H9 (cell line): ENCODE data around the gene CELF4. TPM values are rescaled to one million over a fixed set of nuclear protein-coding genes. Genes with fewer than 3 reads are reported as not detected.

Experiments used
- DNase-seq: peaks from one replicate; pipeline ENCODE4 v3.0.0-alpha.2; 2017
- H2AFZ ChIP-seq: one replicate; pipeline ENCODE4 v1.6.1; 2013; ENCODE audit warnings: mild to moderate bottlenecking, low read length, control low read depth, moderate library complexity
- H2AK5ac ChIP-seq: 2 replicates; pipeline ENCODE4 v1.6.1; 2013; ENCODE audit warnings: low read length, control low read depth, mixed read lengths; ENCODE audit not compliant: insufficient read length
- H2BK120ac ChIP-seq: one replicate; pipeline ENCODE4 v1.6.1; 2013; ENCODE audit warnings: low read depth, mild to moderate bottlenecking, low read length, control low read depth, inconsistent platforms; ENCODE audit not compliant: poor library complexity, severe bottlenecking
- H2BK12ac ChIP-seq: 2 replicates; pipeline ENCODE4 v1.6.1; 2013; ENCODE audit warnings: low read length, control low read depth, mixed read lengths, low read depth; ENCODE audit not compliant: insufficient read length
- H2BK15ac ChIP-seq: 2 replicates; pipeline ENCODE4 v1.6.1; 2013; ENCODE audit warnings: low read depth, low read length, control low read depth
- H2BK20ac ChIP-seq: one replicate; pipeline ENCODE4 v1.6.1; 2013; ENCODE audit warnings: low read depth, mild to moderate bottlenecking, low read length, control low read depth, inconsistent platforms; ENCODE audit not compliant: poor library complexity, severe bottlenecking
- H2BK5ac ChIP-seq: 2 replicates; pipeline ENCODE4 v1.6.1; 2013; ENCODE audit warnings: low read length, control low read depth, mixed read lengths; ENCODE audit not compliant: insufficient read length
- H3K14ac ChIP-seq: 2 replicates; pipeline ENCODE4 v1.6.1; 2013; ENCODE audit warnings: low read length, control low read depth; ENCODE audit not compliant: insufficient read depth
- H3K18ac ChIP-seq: 2 replicates; pipeline ENCODE4 v1.6.1; 2013; ENCODE audit warnings: low read depth, mild to moderate bottlenecking, mixed read lengths, low read length, control low read depth; ENCODE audit not compliant: insufficient read length
- H3K23ac ChIP-seq: 2 replicates; pipeline ENCODE4 v1.6.1; 2013; ENCODE audit warnings: low read length, control low read depth, mixed read lengths, low read depth; ENCODE audit not compliant: insufficient read length
- H3K23me2 ChIP-seq: 2 replicates; pipeline ENCODE4 v1.6.1; 2013; ENCODE audit warnings: low read depth, mild to moderate bottlenecking, mixed read lengths, low read length, control low read depth; ENCODE audit not compliant: insufficient read length, poor library complexity, severe bottlenecking
- H3K27ac ChIP-seq: 2 replicates; pipeline ENCODE4 v1.5.1; 2013; ENCODE audit warnings: low read length, control low read depth, mixed read lengths, low read depth; ENCODE audit not compliant: insufficient read length
- H3K27me3 ChIP-seq: 2 replicates; pipeline ENCODE4 v1.6.1; 2013; ENCODE audit warnings: low read length, control low read depth, inconsistent platforms; ENCODE audit not compliant: insufficient read depth
- H3K4ac ChIP-seq: 2 replicates; pipeline ENCODE4 v1.6.1; 2013; ENCODE audit warnings: low read depth, mild to moderate bottlenecking, control low read depth, inconsistent platforms, low read length, moderate library complexity
- H3K4me1 ChIP-seq: 2 replicates; pipeline ENCODE4 v1.6.1; 2013; ENCODE audit warnings: low read length, control low read depth, inconsistent platforms; ENCODE audit not compliant: insufficient read depth
- H3K4me2 ChIP-seq: 2 replicates; pipeline ENCODE4 v1.6.1; 2013; ENCODE audit warnings: low read length, control low read depth, mixed read lengths; ENCODE audit not compliant: insufficient read length, insufficient read depth
- H3K56ac ChIP-seq: 2 replicates; pipeline ENCODE4 v1.6.1; 2013; ENCODE audit warnings: low read depth, mild to moderate bottlenecking, mixed read lengths, low read length, control low read depth; ENCODE audit not compliant: insufficient read length
- H3K79me1 ChIP-seq: 2 replicates; pipeline ENCODE4 v1.6.1; 2013; ENCODE audit warnings: low read depth, mild to moderate bottlenecking, moderate library complexity, low read length, control low read depth, inconsistent platforms; ENCODE audit not compliant: insufficient read depth, poor library complexity, severe bottlenecking
- H3K79me2 ChIP-seq: 2 replicates; pipeline ENCODE4 v1.6.1; 2013; ENCODE audit warnings: low read length, control low read depth, inconsistent platforms; ENCODE audit not compliant: insufficient read depth
- H3K9ac ChIP-seq: 2 replicates; pipeline ENCODE4 v1.6.1; 2013; ENCODE audit warnings: low read length, control low read depth, mixed read lengths; ENCODE audit not compliant: insufficient read length; ENCODE audit errors: extremely low read depth
- H3K9me3 ChIP-seq: one replicate; pipeline ENCODE4 v1.6.1; 2013; ENCODE audit warnings: low read depth, low read length, inconsistent platforms; ENCODE audit not compliant: control insufficient read depth
- H3T11ph ChIP-seq: one replicate; pipeline ENCODE4 v1.6.1; 2013; ENCODE audit warnings: mild to moderate bottlenecking, low read length, control low read depth, inconsistent platforms
- H4K20me1 ChIP-seq: one replicate; pipeline ENCODE4 v1.6.1; 2013; ENCODE audit not compliant: control insufficient read depth, insufficient read length, insufficient read depth
- H4K5ac ChIP-seq: 2 replicates; pipeline ENCODE4 v1.6.1; 2013; ENCODE audit warnings: low read depth, mild to moderate bottlenecking, mixed read lengths, low read length, control low read depth; ENCODE audit not compliant: insufficient read length
- H4K8ac ChIP-seq: replicated peaks from 2 replicates; pipeline ENCODE4 v1.6.1; 2013; ENCODE audit warnings: low read length, control low read depth, mixed read lengths, low read depth; ENCODE audit not compliant: insufficient read length
- H4K91ac ChIP-seq: 2 replicates; pipeline ENCODE4 v1.6.1; 2013; ENCODE audit warnings: low read depth, mild to moderate bottlenecking, moderate library complexity, mixed read lengths, low read length, control low read depth; ENCODE audit not compliant: insufficient read length
- H3K27ac Mint-ChIP-seq, 3 experiments: 2 replicates in 2 of 3; 3 replicates in 1 of 3; pipeline ENCODE4 v1.8.0; 2020 to 2021; ENCODE audit warnings: mixed read lengths in 3 of 3, mild to moderate bottlenecking in 1 of 3, moderate library complexity in 1 of 3
- H3K27me3 Mint-ChIP-seq: 2 replicates; pipeline ENCODE4 v1.8.0; 2021; ENCODE audit warnings: low read depth, mild to moderate bottlenecking, moderate library complexity, mixed read lengths
- H3K36me3 Mint-ChIP-seq, 3 experiments: 2 replicates in 2 of 3; 3 replicates in 1 of 3; pipeline ENCODE4 v1.8.0; 2020 to 2021; ENCODE audit warnings: low read depth in 3 of 3, mixed read lengths in 3 of 3; ENCODE audit not compliant: insufficient read depth in 1 of 3
- H3K4me1 Mint-ChIP-seq, 2 experiments: 2 replicates each; pipeline ENCODE4 v1.8.0; 2020; ENCODE audit warnings: mixed read lengths in 2 of 2
- H3K4me3 Mint-ChIP-seq, 2 experiments: 2 replicates in 1 of 2; 3 replicates in 1 of 2; pipeline ENCODE4 v1.8.0; 2020 to 2021; ENCODE audit warnings: mild to moderate bottlenecking in 2 of 2, mixed read lengths in 2 of 2, moderate library complexity in 1 of 2
- H3K9me3 Mint-ChIP-seq, 2 experiments: 2 replicates in 1 of 2; 3 replicates in 1 of 2; pipeline ENCODE4 v1.8.0; 2020; ENCODE audit warnings: mild to moderate bottlenecking in 2 of 2, mixed read lengths in 2 of 2, moderate library complexity in 1 of 2
- WGBS: extraction: QIAGEN DNeasy Blood & Tissue Kit; methylation state at CpG from one replicate; pipeline ENCODE4 v1.1.7; 2013; ENCODE audit warnings: missing lambda C conversion rate, low lambda C conversion rate, mixed read lengths; ENCODE audit not compliant: insufficient read length; ENCODE audit errors: extremely low coverage; 5-methylcytosine and 5-hydroxymethylcytosine counted together
- total RNA-seq: library from RNA; stranded (reverse); gene quantifications from 2 replicates; pipeline ENCODE4 v1.2.1, GENCODE V29; 2021
- TF ChIP-seq, protein P1 (sequence below): fragments of 200-600 bp; sonication (generic); conservative IDR thresholded peaks from 3 replicates; pipeline ENCODE4 v1.8.0; 2021; ENCODE audit warnings: antibody characterized with exemption, mild to moderate bottlenecking

The CELF4 gene
- total RNA-seq, 1 experiment from 2014 or later, result 1.1 TPM

DNA sequence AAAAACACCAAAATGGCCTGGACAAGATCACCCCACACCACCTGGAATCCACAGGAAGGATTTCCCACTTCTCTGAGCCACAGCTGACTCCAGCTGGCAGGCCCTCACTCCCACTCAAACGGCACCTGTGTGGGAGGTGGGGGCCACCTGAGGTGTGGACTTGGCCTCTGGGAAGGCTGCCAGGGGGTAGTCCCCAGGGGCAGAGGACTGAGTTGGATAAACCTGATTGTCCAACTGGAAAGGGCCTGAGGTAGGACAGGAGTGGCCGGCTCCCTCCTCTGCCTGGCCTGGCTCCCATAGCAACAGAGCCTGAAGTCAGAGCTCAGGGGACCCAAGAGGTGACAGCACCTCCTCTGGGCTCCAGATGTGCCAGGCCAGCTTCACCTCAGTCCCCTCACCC is 300.2 kb downstream of the CELF4 start:
- H3T11ph ChIP-seq, result no peak overlapping the region

More for the DNA sequence above, 300.2 kb downstream of the CELF4 start:
- H3K18ac ChIP-seq, result no peak overlapping the region
- no CpG with 5 or more reads among the region's 2 CpGs for WGBS
- H3K4me1 ChIP-seq, result no peaks in the 10 kb centered on the region
- TF ChIP-seq, protein P1, sequence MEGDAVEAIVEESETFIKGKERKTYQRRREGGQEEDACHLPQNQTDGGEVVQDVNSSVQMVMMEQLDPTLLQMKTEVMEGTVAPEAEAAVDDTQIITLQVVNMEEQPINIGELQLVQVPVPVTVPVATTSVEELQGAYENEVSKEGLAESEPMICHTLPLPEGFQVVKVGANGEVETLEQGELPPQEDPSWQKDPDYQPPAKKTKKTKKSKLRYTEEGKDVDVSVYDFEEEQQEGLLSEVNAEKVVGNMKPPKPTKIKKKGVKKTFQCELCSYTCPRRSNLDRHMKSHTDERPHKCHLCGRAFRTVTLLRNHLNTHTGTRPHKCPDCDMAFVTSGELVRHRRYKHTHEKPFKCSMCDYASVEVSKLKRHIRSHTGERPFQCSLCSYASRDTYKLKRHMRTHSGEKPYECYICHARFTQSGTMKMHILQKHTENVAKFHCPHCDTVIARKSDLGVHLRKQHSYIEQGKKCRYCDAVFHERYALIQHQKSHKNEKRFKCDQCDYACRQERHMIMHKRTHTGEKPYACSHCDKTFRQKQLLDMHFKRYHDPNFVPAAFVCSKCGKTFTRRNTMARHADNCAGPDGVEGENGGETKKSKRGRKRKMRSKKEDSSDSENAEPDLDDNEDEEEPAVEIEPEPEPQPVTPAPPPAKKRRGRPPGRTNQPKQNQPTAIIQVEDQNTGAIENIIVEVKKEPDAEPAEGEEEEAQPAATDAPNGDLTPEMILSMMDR, result no peak
- H4K20me1 ChIP-seq, result no peaks in the 10 kb centered on the region
- H3K23me2 ChIP-seq, result no peaks in the 10 kb centered on the region
- no peak overlapping the region; a peak in 1 of 5 replicates for H3K4me3 Mint-ChIP-seq
- no peak overlapping the region for H2AK5ac ChIP-seq
- H2BK20ac ChIP-seq, result no peak overlapping the region
- H3K27me3 Mint-ChIP-seq, result peaks cover 36% of the 10 kb centered on the region
- H3K9me3 ChIP-seq, result no peaks in the 10 kb centered on the region
- no peak for DNase-seq
- no peaks in the 10 kb centered on the region for H3K79me2 ChIP-seq
- H3K9me3 Mint-ChIP-seq, result peaks cover 0 to 2% of the 10 kb centered on the region in 2 experiments; a peak in 2 of 5 replicates
- no peak overlapping the region for H3K56ac ChIP-seq
- H2BK120ac ChIP-seq, result no peak overlapping the region
- H2BK15ac ChIP-seq, result no peak overlapping the region
- no peak overlapping the region for H4K91ac ChIP-seq
- no peak overlapping the region for H3K4ac ChIP-seq
- H2BK5ac ChIP-seq, result no peak overlapping the region
- H3K4me2 ChIP-seq, result no peak overlapping the region
- H2BK12ac ChIP-seq, result no peak overlapping the region
- no peaks in the 10 kb centered on the region for H3K27me3 ChIP-seq
- no peak overlapping the region; the same call in 1 of the 2 replicates for H3K14ac ChIP-seq
- no peak overlapping the region for H3K23ac ChIP-seq
- H3K36me3 Mint-ChIP-seq, result no peaks in the 10 kb centered on the region
- H3K4me1 Mint-ChIP-seq, result no peaks in the 10 kb centered on the region
- no peak overlapping the region for H2AFZ ChIP-seq
- H4K8ac ChIP-seq, result no peak overlapping the region
- H3K9ac ChIP-seq, result no peak overlapping the region
- no peak overlapping the region for H3K27ac Mint-ChIP-seq
- no peaks in the 10 kb centered on the region for H3K79me1 ChIP-seq
- H4K5ac ChIP-seq, result no peak overlapping the region
- no peak overlapping the region for H3K27ac ChIP-seq
